ENCODE measurements around the gene NOTCH2.

NOTCH2 gene

GRCh38 chr1:119954476-119955422, 114.7 kb downstream of the NOTCH2 start:
- in situ Hi-C loops (cut with MboI; ENCODE audit: low sequenced_read_pairs) = no loop called here
- no peaks in the 10 kb centered on the region for H3K9me3 ChIP-seq
- H3K4me1 ChIP-seq = no peaks in the 10 kb centered on the region
- no peaks in the 10 kb centered on the region for H3K27me3 ChIP-seq (ENCODE audit: low read depth)
- DNase-seq (ENCODE audit: low spot score in 2 of 2) = no peak
- H3K36me3 ChIP-seq (replicated peaks) = peaks cover 25% of the 10 kb centered on the region
- H3K4me3 ChIP-seq = no peak overlapping the region

DNA sequence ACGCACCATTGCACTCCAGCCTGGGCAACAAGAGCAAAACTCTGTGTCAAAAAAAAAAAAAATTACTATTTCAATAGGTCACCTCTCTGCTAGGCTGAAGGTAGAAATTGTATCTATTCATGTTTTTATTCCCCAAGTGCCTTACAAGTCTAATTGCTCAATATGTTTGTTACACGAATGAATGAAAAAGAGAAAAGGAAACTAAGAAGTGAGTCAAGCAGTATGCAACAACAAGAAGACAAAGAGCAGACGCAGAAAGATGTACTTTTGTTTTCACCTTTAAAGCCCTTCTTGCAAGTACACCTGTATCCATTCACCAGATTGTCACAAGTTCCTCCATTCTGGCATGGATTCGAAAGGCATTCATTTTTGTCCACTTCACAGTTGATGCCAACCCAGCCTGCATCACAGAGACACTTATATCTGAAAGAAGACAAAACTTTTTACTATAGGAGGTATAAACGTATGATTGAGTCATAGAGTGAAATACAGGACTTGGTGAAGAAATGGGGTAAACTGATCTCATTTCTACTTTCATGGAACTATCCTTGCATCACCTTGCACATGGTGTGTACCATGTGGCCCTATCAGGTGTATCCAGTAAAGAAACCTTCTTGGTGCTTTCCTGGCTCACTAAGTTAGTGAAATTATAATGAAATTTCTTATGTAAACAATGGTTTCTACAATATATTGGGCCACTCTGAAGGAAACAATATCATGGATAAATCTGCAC, 116.0 kb downstream of the NOTCH2 start:
- in situ Hi-C loops (cut with MboI; ENCODE audit: low sequenced_read_pairs) = no loop called here
- no peak for DNase-seq (ENCODE audit: low spot score in 2 of 2)
- H3K4me1 ChIP-seq = no peaks in the 10 kb centered on the region
- H3K27me3 ChIP-seq (ENCODE audit: low read depth) = no peaks in the 10 kb centered on the region
- no peak overlapping the region for H3K4me3 ChIP-seq
- no peaks in the 10 kb centered on the region for H3K9me3 ChIP-seq
- H3K36me3 ChIP-seq (replicated peaks) = peaks cover 33% of the 10 kb centered on the region

DNA sequence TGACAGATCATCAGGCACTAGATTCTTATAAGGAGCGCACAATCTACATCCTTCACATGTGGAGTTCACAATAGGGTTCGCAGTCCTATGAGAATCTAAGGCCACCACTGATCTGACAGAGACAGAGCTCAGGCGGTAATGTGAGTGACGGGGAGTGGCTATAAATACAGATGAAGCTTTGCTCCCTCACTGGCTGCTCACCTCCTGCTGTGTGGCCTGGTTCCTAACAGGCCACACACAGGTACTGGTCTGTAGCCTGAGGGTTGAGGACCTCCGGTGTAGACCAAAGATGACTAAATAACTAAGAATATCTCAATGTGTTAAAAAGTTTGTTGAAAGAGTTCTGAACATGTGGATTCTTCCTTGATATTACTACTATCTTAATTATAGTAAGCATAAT, 117.0 kb downstream of the NOTCH2 start:
- peaks cover 43% of the 10 kb centered on the region for H3K36me3 ChIP-seq (replicated peaks)
- in situ Hi-C loops (cut with MboI; ENCODE audit: low sequenced_read_pairs) = no loop called here

GRCh38 chr1:119948342-119949214, 120.9 kb downstream of the NOTCH2 start:
- H3K36me3 ChIP-seq (replicated peaks) = peaks cover 36% of the 10 kb centered on the region
- in situ Hi-C loops (cut with MboI; ENCODE audit: low sequenced_read_pairs) = loop anchor here (10.0 kb wide), 1 partner anchor 54 kb away; the partner anchor contains the start of gene ADAM30
- no peaks in the 10 kb centered on the region for H3K4me1 ChIP-seq
- H3K9me3 ChIP-seq = no peaks in the 10 kb centered on the region
- no peak overlapping the region for H3K4me3 ChIP-seq
- DNase-seq (ENCODE audit: low spot score in 2 of 2) = peak; percentile 68 to 84
- H3K27me3 ChIP-seq (ENCODE audit: low read depth) = no peaks in the 10 kb centered on the region

More for the DNA sequence above, 117.0 kb downstream of the NOTCH2 start:
- Histone ChIP-seq H3K27me3 (ENCODE audit: low read depth) (no peaks in the 10 kb centered on the region), H3K4me1 (no peaks in the 10 kb centered on the region), H3K9me3 (no peaks in the 10 kb centered on the region), H3K4me3 (no peak overlapping the region)
- no peak for DNase-seq (ENCODE audit: low spot score in 2 of 2)

DNA sequence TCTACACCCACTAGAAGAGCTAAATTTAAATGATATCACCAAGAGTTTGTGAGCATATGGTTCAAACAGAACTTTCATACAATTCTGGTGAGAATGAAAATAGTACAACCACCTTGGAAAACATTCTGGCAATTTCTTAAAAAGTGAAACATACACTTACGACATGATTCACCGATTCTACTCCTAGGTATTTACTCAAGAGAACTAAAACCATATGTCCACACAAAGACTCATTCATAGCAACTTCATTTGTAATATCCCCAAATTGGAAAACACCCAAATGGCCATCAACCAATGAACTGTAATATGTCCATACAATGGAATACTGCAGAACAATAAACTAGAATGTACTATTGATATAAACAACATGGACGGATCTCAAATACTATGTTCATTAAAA, 122.0 kb downstream of the NOTCH2 start:
- H3K4me3 ChIP-seq = no peak overlapping the region
- in situ Hi-C loops (cut with MboI; ENCODE audit: low sequenced_read_pairs) = loop anchor here (10.0 kb wide), 1 partner anchor 53 kb away; the partner anchor contains the start of gene ADAM30
- H3K9me3 ChIP-seq = no peaks in the 10 kb centered on the region
- peaks cover 28% of the 10 kb centered on the region for H3K36me3 ChIP-seq (replicated peaks)
- no peak for DNase-seq (ENCODE audit: low spot score in 2 of 2)
- no peaks in the 10 kb centered on the region for H3K27me3 ChIP-seq (ENCODE audit: low read depth)
- H3K4me1 ChIP-seq = no peaks in the 10 kb centered on the region

- in situ Hi-C loops (cut with MboI; ENCODE audit: low sequenced_read_pairs) = loop anchor here (10.0 kb wide), 1 partner anchor 52 kb away; the partner anchor contains the start of gene ADAM30
- Histone ChIP-seq H3K36me3 (replicated peaks) (peaks cover 27% of the 10 kb centered on the region), H3K9me3 (no peaks in the 10 kb centered on the region), H3K4me3 (no peak overlapping the region), H3K27me3 (ENCODE audit: low read depth) (no peaks in the 10 kb centered on the region), H3K4me1 (no peaks in the 10 kb centered on the region)
- no peak for DNase-seq (ENCODE audit: low spot score in 2 of 2)
Observed at GRCh38 chr1:119946724-119947123, 122.7 kb downstream of the NOTCH2 start.

- no peak for DNase-seq (ENCODE audit: low spot score in 2 of 2)
- H3K27me3 ChIP-seq (ENCODE audit: low read depth) = no peaks in the 10 kb centered on the region
- in situ Hi-C loops (cut with MboI; ENCODE audit: low sequenced_read_pairs) = loop anchor here (10.0 kb wide), 1 partner anchor 48 kb away; the partner anchor contains the start of gene ADAM30
- H3K36me3 ChIP-seq (replicated peaks) = peaks cover 29% of the 10 kb centered on the region
- no peaks in the 10 kb centered on the region for H3K9me3 ChIP-seq
- no peaks in the 10 kb centered on the region for H3K4me1 ChIP-seq
- H3K4me3 ChIP-seq = no peak overlapping the region
Observed at GRCh38 chr1:119943216-119943615, 126.2 kb downstream of the NOTCH2 start.

GRCh38 chr1:119941392-119941791, 128.1 kb downstream of the NOTCH2 start:
- Histone ChIP-seq H3K27me3 (ENCODE audit: low read depth) (no peaks in the 10 kb centered on the region), H3K4me1 (no peaks in the 10 kb centered on the region), H3K36me3 (replicated peaks) (peaks cover 27% of the 10 kb centered on the region), H3K4me3 (no peak overlapping the region), H3K9me3 (no peaks in the 10 kb centered on the region)
- no peak for DNase-seq (ENCODE audit: low spot score in 2 of 2)
- in situ Hi-C loops (cut with MboI; ENCODE audit: low sequenced_read_pairs) = loop anchor here (10.0 kb wide), 1 partner anchor 47 kb away; the partner anchor contains the start of gene ADAM30

DNA sequence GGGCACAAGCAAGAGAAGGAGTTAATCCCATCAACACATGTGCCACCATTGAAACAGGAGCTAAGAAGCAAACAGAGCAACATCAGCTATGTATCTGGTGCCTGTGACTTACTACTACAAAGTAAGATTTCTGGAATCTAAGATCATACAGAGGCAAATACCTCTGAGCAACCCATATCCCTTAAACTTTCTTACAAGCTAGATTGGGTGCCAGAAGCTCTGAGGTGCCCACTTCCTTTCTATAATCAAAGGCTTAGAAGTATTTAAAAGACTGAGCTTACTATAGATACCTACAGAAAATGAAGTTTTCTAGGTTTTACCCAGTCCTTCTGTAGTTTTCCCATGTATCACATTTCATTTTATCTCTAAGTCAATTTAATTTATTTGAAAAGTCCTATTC, 128.8 kb downstream of the NOTCH2 start:
- in situ Hi-C loops (cut with MboI; ENCODE audit: low sequenced_read_pairs) = loop anchor here (10.0 kb wide), 1 partner anchor 46 kb away; the partner anchor contains the start of gene ADAM30
- Histone ChIP-seq H3K36me3 (replicated peaks) (peaks cover 33% of the 10 kb centered on the region), H3K4me1 (no peaks in the 10 kb centered on the region), H3K4me3 (no peak overlapping the region), H3K9me3 (no peaks in the 10 kb centered on the region), H3K27me3 (ENCODE audit: low read depth) (no peaks in the 10 kb centered on the region)
- no peak for DNase-seq (ENCODE audit: low spot score in 2 of 2)

DNA sequence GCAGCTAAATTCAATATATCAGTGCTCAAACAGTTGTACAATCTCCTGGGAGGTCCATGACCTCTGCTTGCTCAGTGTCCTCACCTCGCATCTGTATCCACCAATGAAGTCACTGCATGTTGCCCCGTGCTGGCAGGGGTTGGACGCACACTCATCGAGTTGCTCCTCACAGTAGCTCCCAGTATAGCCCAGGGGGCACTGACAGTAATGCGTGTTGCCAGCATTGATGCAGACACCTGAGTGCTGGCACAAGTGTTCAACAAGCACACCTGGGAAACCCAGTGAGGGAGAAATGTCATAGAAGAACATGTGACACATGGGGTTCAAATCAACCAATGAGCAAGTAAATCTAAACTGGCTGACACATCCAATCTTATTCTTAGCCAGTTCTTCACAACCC, 132.3 kb downstream of the NOTCH2 start:
- H3K9me3 ChIP-seq = no peaks in the 10 kb centered on the region
- H3K36me3 ChIP-seq (replicated peaks) = peaks cover 61% of the 10 kb centered on the region
- DNase-seq (ENCODE audit: low spot score in 2 of 2) = no peak
- H3K4me3 ChIP-seq = no peak overlapping the region
- no peaks in the 10 kb centered on the region for H3K27me3 ChIP-seq (ENCODE audit: low read depth)
- in situ Hi-C loops (cut with MboI; ENCODE audit: low sequenced_read_pairs) = no loop called here
- H3K4me1 ChIP-seq = no peaks in the 10 kb centered on the region

DNA sequence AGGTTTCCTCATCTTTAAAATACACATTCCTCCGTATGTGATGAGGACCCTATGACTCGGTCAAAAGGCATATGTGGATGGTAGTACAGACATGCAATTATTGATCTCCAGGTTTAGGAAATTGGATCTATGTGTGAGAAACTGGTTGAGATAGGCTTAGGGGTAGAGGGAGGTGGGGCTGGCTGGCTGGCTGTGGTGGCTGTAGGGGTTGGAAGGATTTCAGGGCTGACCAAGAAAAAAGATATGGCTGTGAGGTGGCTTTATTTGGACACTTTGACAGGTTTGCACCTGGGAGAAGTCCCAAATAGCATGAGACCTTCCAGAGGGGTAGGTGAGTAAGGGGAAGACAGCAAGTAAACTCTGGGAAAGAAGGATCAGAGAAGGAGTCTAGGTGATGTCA, 133.5 kb downstream of the NOTCH2 start:
- H3K36me3 ChIP-seq (replicated peaks) = peaks cover 61% of the 10 kb centered on the region
- no peak overlapping the region for H3K4me3 ChIP-seq

DNA sequence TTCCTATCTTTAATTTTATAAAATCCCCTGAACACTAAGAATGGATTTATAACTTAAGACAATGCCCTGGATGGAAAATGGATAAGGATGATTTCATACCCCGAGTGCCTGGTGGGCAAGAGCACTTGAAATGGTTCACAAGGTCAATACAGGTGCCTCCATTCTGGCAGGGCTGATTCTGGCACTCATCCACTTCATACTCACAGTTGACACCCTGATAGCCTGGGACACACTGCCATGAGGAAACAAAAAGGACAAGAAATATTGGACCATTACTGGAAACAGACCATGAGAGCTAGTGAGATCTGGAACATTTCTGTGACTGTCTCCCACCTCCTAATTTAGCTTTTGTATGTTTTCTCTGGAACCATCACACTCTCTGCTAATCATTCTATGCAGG, 134.1 kb downstream of the NOTCH2 start:
- in situ Hi-C loops (cut with MboI; ENCODE audit: low sequenced_read_pairs) = no loop called here
- Histone ChIP-seq H3K4me1 (no peaks in the 10 kb centered on the region), H3K36me3 (replicated peaks) (peaks cover 57% of the 10 kb centered on the region), H3K27me3 (ENCODE audit: low read depth) (no peaks in the 10 kb centered on the region), H3K4me3 (no peak overlapping the region), H3K9me3 (no peaks in the 10 kb centered on the region)
- no peak for DNase-seq (ENCODE audit: low spot score in 2 of 2)

More for the DNA sequence above, 133.5 kb downstream of the NOTCH2 start:
- H3K27me3 ChIP-seq (ENCODE audit: low read depth) = no peaks in the 10 kb centered on the region
- DNase-seq (ENCODE audit: low spot score in 2 of 2) = no peak
- H3K9me3 ChIP-seq = no peaks in the 10 kb centered on the region
- H3K4me1 ChIP-seq = no peaks in the 10 kb centered on the region
- in situ Hi-C loops (cut with MboI; ENCODE audit: low sequenced_read_pairs) = no loop called here

GRCh38 chr1:119933397-119933796, 136.1 kb downstream of the NOTCH2 start:
- peaks cover 53% of the 10 kb centered on the region for H3K36me3 ChIP-seq (replicated peaks)
- H3K9me3 ChIP-seq = no peaks in the 10 kb centered on the region
- no peaks in the 10 kb centered on the region for H3K4me1 ChIP-seq
- in situ Hi-C loops (cut with MboI; ENCODE audit: low sequenced_read_pairs) = no loop called here
- DNase-seq (ENCODE audit: low spot score in 2 of 2) = no peak
- H3K27me3 ChIP-seq (ENCODE audit: low read depth) = no peaks in the 10 kb centered on the region
- H3K4me3 ChIP-seq = no peak overlapping the region

Data from HAP-1 (cell line).